ENCODE data around the gene APPL2.
"Not testable (repeated sequence)": the region's sequence is repeated elsewhere in the genome, so short reads cannot be mapped to it uniquely, and the experiment has no call there.

The APPL2 gene

DNA sequence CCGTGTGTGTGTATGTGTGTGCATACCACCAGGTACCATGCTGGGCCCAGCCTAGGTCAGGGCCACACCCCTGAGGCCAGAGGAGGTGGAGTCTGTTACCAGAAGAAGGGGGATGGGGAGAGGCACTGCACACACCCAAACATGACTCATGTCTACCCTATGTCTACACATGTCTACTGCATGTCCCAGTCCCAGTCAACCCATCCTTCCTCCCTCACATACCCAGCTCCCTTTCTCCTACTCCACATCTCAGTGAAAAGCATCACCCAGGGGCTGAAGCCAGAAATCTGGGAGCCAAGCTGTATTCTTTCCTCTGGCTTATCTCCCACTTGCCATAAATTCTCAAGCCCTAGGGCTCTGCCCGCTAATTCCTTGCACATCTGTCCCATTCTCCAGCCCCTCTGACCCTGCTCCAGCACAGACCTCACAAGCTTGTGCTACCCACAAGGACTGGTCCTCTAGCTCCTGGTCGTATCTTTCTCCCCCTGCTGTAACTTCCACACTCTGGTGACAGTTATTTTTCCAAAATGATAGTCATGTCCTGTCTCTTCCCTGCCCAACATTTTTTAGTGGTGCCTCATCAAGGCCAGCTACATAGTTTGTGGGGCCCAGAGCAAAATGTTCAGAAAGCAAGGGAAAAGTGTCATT, 18.0 kb upstream of the APPL2 start:
- Histone ChIP-seq H3K9me3 (ENCODE audit: control insufficient read depth, low read length) (no peaks in the 10 kb centered on the region), H3K4me3 (ENCODE audit: low read length) (no peak overlapping the region), H3K4me1 (ENCODE audit: control insufficient read depth, insufficient read depth, low read length) (peaks cover 7% of the 10 kb centered on the region), H3K9ac (ENCODE audit: low read length) (no peak overlapping the region), H3K27me3 (ENCODE audit: control insufficient read depth, insufficient read depth, low read length) (no peaks in the 10 kb centered on the region), H3K36me3 (ENCODE audit: control insufficient read depth, insufficient read depth, low read length) (no peaks in the 10 kb centered on the region)

DNA sequence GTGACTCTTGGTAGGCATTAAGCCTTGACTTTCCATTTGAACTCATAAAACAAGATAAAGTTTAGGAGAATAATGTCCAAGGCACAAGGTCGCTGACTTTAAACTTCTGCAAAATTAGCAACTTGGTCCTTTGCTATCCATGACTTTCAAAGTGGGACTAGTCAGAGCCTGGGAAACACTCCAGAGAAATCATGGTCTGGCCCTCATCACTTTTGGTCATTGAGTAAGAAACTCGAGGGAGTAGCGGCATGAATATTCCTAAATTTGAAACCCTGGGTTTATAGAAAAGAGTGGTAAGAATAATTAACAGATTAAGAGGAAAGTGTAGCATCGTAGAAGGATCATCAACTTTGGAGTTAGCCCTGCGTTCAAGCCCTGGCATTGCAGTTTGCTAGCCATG, 16.9 kb upstream of the APPL2 start:
- peaks cover 7% of the 10 kb centered on the region for H3K4me1 ChIP-seq (ENCODE audit: control insufficient read depth, insufficient read depth, low read length)
- H3K9me3 ChIP-seq (ENCODE audit: control insufficient read depth, low read length): no peaks in the 10 kb centered on the region
- no peaks in the 10 kb centered on the region for H3K36me3 ChIP-seq (ENCODE audit: control insufficient read depth, insufficient read depth, low read length)
- H3K4me3 ChIP-seq (ENCODE audit: low read length): no peak overlapping the region
- H3K27me3 ChIP-seq (ENCODE audit: control insufficient read depth, insufficient read depth, low read length): no peaks in the 10 kb centered on the region
- H3K9ac ChIP-seq (ENCODE audit: low read length): no peak overlapping the region

DNA sequence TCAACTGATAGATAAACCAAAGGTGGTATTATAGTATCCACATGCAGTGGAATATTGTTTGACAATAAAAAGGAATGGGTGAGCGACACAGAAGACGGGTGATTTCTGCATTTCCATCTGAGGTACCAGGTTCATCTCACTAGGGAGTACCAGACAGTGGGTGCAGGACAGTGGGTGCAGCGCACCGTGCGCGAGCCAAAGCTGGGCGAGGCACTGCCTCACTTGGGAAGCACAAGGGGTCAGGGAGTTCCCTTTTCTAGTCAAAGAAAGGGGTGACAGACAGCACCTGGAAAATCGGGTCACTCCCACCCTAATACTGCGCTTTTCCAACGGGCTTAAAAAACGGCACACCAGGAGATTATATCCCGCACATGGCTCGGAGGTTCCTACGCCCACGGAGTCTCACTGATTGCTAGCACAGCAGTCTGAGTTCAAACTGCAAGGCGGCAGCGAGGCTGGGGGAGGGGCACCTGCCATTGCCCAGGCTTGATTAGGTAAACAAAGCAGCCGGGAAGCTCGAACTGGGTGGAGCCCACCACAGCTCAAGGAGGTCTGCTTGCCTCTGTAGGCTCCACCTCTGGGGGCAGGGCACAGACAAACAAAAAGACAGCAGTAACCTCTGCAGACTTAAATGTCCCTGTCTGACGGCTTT, 9.9 kb upstream of the APPL2 start:
- not testable (repeated sequence) for H3K4me3 ChIP-seq (ENCODE audit: low read length)

DNA sequence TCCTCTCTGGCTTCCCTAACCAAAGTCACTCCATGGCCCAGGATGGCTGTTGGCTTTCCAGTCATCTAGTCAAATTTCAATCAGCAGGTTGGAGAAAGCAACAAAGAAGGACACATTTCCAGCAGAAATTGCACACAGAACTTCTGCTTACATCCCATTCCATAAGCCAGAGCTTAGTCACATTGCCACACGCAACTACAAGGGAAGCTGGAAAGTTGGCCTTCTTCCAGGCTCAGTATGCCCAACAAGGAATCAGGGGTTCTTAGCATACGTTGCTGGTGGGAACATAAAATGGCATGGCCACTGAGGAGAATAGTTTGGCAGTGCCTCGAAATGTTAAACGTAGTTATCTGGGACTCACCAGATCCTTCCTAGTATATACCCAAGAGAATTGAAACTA, 9.3 kb upstream of the APPL2 start:
- no peak overlapping the region for H3K9ac ChIP-seq (ENCODE audit: low read length)
- no peak overlapping the region for H3K4me3 ChIP-seq (ENCODE audit: low read length)
- no peaks in the 10 kb centered on the region for H3K27me3 ChIP-seq (ENCODE audit: control insufficient read depth, insufficient read depth, low read length)
- H3K4me1 ChIP-seq (ENCODE audit: control insufficient read depth, insufficient read depth, low read length): no peaks in the 10 kb centered on the region
- no peaks in the 10 kb centered on the region for H3K36me3 ChIP-seq (ENCODE audit: control insufficient read depth, insufficient read depth, low read length)
- H3K9me3 ChIP-seq (ENCODE audit: control insufficient read depth, low read length): no peaks in the 10 kb centered on the region

More for the DNA sequence above, 9.9 kb upstream of the APPL2 start:
- H3K9me3 ChIP-seq (ENCODE audit: control insufficient read depth, low read length); H3K27me3 ChIP-seq (ENCODE audit: control insufficient read depth, insufficient read depth, low read length); H3K36me3 ChIP-seq (ENCODE audit: control insufficient read depth, insufficient read depth, low read length); H3K9ac ChIP-seq (ENCODE audit: low read length); H3K4me1 ChIP-seq (ENCODE audit: control insufficient read depth, insufficient read depth, low read length): not testable (repeated sequence)

DNA sequence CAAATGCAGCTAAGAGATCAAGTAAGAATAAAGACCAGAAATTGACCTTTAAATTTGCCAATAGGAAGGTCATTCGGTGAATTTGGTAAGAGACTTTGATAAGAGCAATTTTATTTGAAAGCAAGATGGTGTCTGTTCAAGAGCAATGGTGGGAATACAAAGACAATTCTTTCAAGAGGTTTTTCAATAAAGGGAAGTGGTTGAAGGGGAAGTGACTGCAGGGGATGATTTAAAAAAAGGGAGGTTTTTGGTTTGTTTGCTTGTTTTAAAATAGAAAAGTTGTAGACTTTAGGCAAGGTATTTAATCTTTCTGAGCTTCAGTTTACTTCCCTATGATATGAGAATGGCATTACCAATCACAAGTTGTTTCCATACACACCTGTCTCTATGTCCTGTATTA, 4.3 kb upstream of the APPL2 start:
- Histone ChIP-seq H3K9ac (ENCODE audit: low read length) (no peak overlapping the region), H3K27me3 (ENCODE audit: control insufficient read depth, insufficient read depth, low read length) (no peaks in the 10 kb centered on the region), H3K4me3 (ENCODE audit: low read length) (no peak overlapping the region), H3K4me1 (ENCODE audit: control insufficient read depth, insufficient read depth, low read length) (peaks cover 6% of the 10 kb centered on the region), H3K9me3 (ENCODE audit: control insufficient read depth, low read length) (no peaks in the 10 kb centered on the region), H3K36me3 (ENCODE audit: control insufficient read depth, insufficient read depth, low read length) (no peaks in the 10 kb centered on the region)

DNA sequence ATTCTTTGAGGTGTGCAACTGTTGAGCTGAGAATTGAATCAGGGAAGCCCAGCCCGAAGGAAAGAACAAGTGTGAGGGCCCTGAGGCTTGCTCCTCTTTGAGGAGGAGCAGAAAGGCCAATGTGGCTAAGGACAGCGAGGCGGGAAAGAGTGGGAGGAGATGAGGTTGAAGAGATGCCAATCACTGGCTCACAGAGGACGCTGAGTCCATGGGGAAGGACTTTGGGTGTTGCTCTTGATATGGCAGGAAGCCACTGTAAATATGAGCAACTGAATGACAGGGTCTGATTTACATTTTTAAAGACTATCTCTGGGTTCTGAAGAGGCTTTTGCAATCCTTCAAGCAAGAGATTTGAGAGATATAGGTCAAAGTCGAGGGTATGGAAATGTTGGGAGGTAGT, 3.3 kb upstream of the APPL2 start:
- H3K9ac ChIP-seq (ENCODE audit: low read length): no peak overlapping the region
- H3K36me3 ChIP-seq (ENCODE audit: control insufficient read depth, insufficient read depth, low read length): no peaks in the 10 kb centered on the region
- no peak overlapping the region for H3K4me3 ChIP-seq (ENCODE audit: low read length)
- H3K4me1 ChIP-seq (ENCODE audit: control insufficient read depth, insufficient read depth, low read length): peaks cover 11% of the 10 kb centered on the region
- no peaks in the 10 kb centered on the region for H3K27me3 ChIP-seq (ENCODE audit: control insufficient read depth, insufficient read depth, low read length)
- no peaks in the 10 kb centered on the region for H3K9me3 ChIP-seq (ENCODE audit: control insufficient read depth, low read length)

DNA sequence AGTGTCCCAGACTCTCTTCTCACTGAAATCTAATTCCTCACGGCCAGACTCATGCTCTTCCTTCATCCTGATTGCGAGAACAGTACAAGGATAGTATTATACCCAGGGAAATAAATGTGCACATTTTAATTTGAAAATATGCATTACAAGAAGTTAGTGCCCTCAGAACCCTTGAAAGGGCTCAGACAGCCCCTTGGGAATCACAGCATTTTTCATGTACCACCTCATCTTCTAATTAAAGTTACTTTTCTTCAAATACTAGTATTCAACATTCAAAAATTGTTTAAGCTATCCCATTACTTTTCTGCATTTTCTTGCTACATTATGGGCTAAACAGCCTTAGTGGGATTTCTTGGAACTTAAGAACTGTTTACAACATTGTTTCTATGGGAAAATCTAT, 1.7 kb upstream of the APPL2 start:
- H3K4me3 ChIP-seq (ENCODE audit: low read length): no peak overlapping the region
- H3K9me3 ChIP-seq (ENCODE audit: control insufficient read depth, low read length): no peaks in the 10 kb centered on the region
- H3K9ac ChIP-seq (ENCODE audit: low read length): no peak overlapping the region
- H3K36me3 ChIP-seq (ENCODE audit: control insufficient read depth, insufficient read depth, low read length): no peaks in the 10 kb centered on the region
- H3K4me1 ChIP-seq (ENCODE audit: control insufficient read depth, insufficient read depth, low read length): peaks cover 25% of the 10 kb centered on the region
- no peaks in the 10 kb centered on the region for H3K27me3 ChIP-seq (ENCODE audit: control insufficient read depth, insufficient read depth, low read length)

DNA sequence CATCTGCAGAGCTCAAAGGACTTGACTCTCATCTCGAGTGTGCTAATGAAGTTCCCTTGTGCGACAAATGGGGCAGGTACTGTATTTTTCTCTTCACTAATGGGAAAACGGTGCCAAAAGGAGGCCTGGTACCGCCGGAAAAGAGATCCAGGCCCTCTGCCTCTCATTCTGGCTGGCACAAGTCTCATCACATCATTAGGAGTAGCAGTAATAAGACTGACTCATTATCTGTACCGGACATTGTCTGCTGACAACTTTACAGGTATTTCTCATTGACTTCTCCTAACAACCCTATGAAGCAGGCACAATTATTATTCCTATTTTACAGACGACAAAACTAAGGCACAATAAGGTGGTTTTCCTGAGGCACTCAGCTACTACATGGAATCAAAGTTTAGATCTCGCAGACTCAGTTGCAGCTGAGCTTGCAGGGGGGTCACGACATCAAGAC, 668 bp downstream of the APPL2 start:
- H3K4me3 ChIP-seq (ENCODE audit: low read length): peak overlapping the region; percentile 28
- no peaks in the 10 kb centered on the region for H3K9me3 ChIP-seq (ENCODE audit: control insufficient read depth, low read length)
- no peaks in the 10 kb centered on the region for H3K27me3 ChIP-seq (ENCODE audit: control insufficient read depth, insufficient read depth, low read length)
- peaks cover 29% of the 10 kb centered on the region for H3K4me1 ChIP-seq (ENCODE audit: control insufficient read depth, insufficient read depth, low read length)
- H3K9ac ChIP-seq (ENCODE audit: low read length): peak overlapping the region; percentile 80
- H3K36me3 ChIP-seq (ENCODE audit: control insufficient read depth, insufficient read depth, low read length): no peaks in the 10 kb centered on the region

DNA sequence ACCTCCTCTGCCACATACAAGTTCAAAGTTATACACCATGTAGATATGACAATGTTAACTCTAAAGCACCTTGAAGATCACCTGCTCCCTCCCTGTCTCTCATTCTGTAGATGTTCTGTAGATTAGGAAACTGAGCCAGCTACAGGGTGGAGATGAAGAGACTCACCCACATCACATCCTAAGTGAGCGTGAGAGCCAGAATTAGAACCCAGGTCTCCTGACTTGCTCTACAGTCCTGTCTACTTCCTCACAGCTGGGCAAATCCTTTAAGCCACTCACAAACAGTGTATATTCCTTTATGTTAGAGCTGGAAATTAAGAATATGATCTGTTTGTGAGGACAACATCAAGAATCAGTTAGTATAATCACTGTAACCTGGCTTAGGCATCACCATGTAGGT, 1.8 kb downstream of the APPL2 start:
- peak overlapping the region; percentile 80 for H3K9ac ChIP-seq (ENCODE audit: low read length)
- no peak overlapping the region for H3K4me3 ChIP-seq (ENCODE audit: low read length)
- H3K4me1 ChIP-seq (ENCODE audit: control insufficient read depth, insufficient read depth, low read length): peaks cover 29% of the 10 kb centered on the region
- no peaks in the 10 kb centered on the region for H3K36me3 ChIP-seq (ENCODE audit: control insufficient read depth, insufficient read depth, low read length)
- H3K27me3 ChIP-seq (ENCODE audit: control insufficient read depth, insufficient read depth, low read length): no peaks in the 10 kb centered on the region
- no peaks in the 10 kb centered on the region for H3K9me3 ChIP-seq (ENCODE audit: control insufficient read depth, low read length)

DNA sequence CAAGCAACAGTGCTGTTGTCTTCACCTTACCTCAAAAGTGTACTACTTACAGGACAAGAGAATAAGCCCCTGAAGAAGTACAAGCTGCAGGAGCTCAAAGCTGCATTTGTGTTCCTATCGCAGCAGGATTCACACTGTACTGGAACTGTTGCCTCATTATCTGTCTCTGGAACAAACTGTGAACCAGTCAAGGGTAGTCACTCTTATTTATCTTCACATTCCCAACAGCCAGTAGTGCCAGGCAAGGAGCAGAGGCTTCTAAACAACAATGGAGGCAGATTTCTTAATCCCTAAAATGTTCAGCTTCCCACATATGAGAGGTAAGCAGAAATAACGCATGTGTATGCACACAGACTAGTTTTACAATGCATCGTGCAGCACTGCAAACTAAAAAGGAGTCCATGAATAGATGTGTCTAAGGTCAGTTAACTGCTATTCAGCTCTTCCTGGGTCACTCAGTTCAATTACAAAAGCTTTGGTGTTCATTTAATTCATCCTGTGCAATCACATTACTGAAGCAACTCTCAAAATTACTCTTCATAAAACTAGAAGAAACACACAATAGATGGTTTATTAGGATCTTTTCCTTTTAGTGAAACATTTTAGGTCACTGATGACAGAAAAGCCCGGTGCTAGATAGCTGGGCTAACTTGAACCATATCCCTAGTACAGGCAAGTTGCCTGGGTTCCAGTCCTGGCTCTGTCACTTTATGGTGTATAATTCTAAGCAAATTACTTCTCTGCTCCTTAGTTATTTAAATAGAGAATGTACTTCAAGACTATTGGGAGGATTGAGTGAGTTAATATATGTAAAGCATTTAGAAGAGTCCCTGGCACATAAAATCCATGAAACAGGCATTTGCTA, 2.7 kb downstream of the APPL2 start:
- H3K4me1 ChIP-seq (ENCODE audit: control insufficient read depth, insufficient read depth, low read length): peaks cover 33% of the 10 kb centered on the region

DNA sequence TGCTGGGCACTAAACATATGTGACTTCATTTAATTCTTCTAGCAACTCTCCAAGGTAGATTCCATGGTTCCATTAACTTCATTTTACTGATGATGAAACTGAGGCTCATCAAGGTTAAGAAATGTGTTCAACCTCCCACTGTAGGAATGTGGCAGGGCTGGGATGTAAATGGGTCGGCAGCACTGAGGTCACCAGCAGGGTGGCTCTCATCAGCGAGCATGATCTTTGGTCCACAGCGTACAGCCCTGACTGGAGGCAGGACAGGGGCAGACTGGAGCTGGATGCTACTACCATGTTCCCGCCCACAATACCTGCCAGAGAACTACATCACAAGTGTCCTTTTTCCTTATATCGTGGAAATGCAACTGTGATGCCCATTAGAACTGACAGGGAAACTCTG, 4.6 kb downstream of the APPL2 start:
- no peaks in the 10 kb centered on the region for H3K27me3 ChIP-seq (ENCODE audit: control insufficient read depth, insufficient read depth, low read length)
- no peak overlapping the region for H3K9ac ChIP-seq (ENCODE audit: low read length)
- no peak overlapping the region for H3K4me3 ChIP-seq (ENCODE audit: low read length)
- H3K4me1 ChIP-seq (ENCODE audit: control insufficient read depth, insufficient read depth, low read length): peaks cover 35% of the 10 kb centered on the region
- no peaks in the 10 kb centered on the region for H3K36me3 ChIP-seq (ENCODE audit: control insufficient read depth, insufficient read depth, low read length)
- H3K9me3 ChIP-seq (ENCODE audit: control insufficient read depth, low read length): no peaks in the 10 kb centered on the region

More for the DNA sequence above, 2.7 kb downstream of the APPL2 start:
- no peak overlapping the region for H3K4me3 ChIP-seq (ENCODE audit: low read length)
- no peak overlapping the region for H3K9ac ChIP-seq (ENCODE audit: low read length)
- H3K36me3 ChIP-seq (ENCODE audit: control insufficient read depth, insufficient read depth, low read length): no peaks in the 10 kb centered on the region
- H3K27me3 ChIP-seq (ENCODE audit: control insufficient read depth, insufficient read depth, low read length): no peaks in the 10 kb centered on the region
- no peaks in the 10 kb centered on the region for H3K9me3 ChIP-seq (ENCODE audit: control insufficient read depth, low read length)

DNA sequence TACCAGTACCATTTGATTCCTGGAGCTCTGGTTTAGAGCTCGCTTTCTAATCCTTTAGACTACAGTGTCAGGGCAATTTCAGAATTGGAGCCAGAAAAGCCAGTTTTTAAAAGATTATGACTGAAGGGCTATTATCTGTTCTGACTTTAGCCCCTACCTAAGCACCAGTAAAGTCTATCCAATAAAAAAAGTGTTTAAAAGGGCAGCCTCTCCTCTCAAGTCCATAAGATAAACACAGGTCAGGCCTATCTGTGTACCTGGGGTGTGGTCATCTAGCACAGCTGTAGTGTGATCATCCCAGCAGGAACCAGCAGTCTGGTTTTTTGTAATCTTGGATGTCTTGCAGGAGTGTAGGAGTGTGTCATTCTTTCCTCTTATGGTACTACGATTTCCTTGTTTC, 6.6 kb downstream of the APPL2 start:
- no peaks in the 10 kb centered on the region for H3K27me3 ChIP-seq (ENCODE audit: control insufficient read depth, insufficient read depth, low read length)
- H3K4me1 ChIP-seq (ENCODE audit: control insufficient read depth, insufficient read depth, low read length): peaks cover 34% of the 10 kb centered on the region
- peaks cover 2% of the 10 kb centered on the region for H3K36me3 ChIP-seq (ENCODE audit: control insufficient read depth, insufficient read depth, low read length)
- H3K9ac ChIP-seq (ENCODE audit: low read length): no peak overlapping the region
- no peaks in the 10 kb centered on the region for H3K9me3 ChIP-seq (ENCODE audit: control insufficient read depth, low read length)
- H3K4me3 ChIP-seq (ENCODE audit: low read length): no peak overlapping the region

Measured in mucosa of stomach (tissue), 1 donor.